ENCODE data around the gene MOB3A. TPM values are rescaled to one million over a fixed set of nuclear protein-coding genes. Genes with fewer than 3 reads are reported as not detected.
"Not testable (repeated sequence)": the region's sequence is repeated elsewhere in the genome, so short reads cannot be mapped to it uniquely, and the experiment has no call there.

Gene MOB3A
- total RNA-seq, 1 donor from 2014 or later: 40.0 TPM

- no peak for TF ChIP-seq CTCF (conservative IDR thresholded peaks at IDR 0.05)
- H3K4me3 Mint-ChIP-seq: no peak overlapping the region
- no peak for DNase-seq (ENCODE audit: low read depth, low spot score)
Measured at GRCh38 chr19:2035590-2035991, 60.5 kb downstream of the MOB3A start.

GRCh38 chr19:2034729-2035589 lies 61.2 kb downstream of the MOB3A start:
- no peak overlapping the region for H3K4me3 Mint-ChIP-seq
- no peaks in the 10 kb centered on the region for H3K27me3 Mint-ChIP-seq (ENCODE audit: low read depth)
- DNase-seq (ENCODE audit: low read depth, low spot score): peak; percentile 41
- H3K4me1 Mint-ChIP-seq: peaks cover 4% of the 10 kb centered on the region
- TF ChIP-seq CTCF (conservative IDR thresholded peaks at IDR 0.05): no peak
- H3K9me3 Mint-ChIP-seq: no peaks in the 10 kb centered on the region
- no peaks in the 10 kb centered on the region for H3K36me3 Mint-ChIP-seq (ENCODE audit: low read depth)
- no peak overlapping the region for H3K27ac Mint-ChIP-seq (ENCODE audit: unreplicated experiment)

More at GRCh38 chr19:2035590-2035991, 60.5 kb downstream of the MOB3A start:
- H3K36me3 Mint-ChIP-seq (ENCODE audit: low read depth): no peaks in the 10 kb centered on the region
- H3K27me3 Mint-ChIP-seq (ENCODE audit: low read depth): no peaks in the 10 kb centered on the region
- H3K4me1 Mint-ChIP-seq: peaks cover 4% of the 10 kb centered on the region
- no peak overlapping the region for H3K27ac Mint-ChIP-seq (ENCODE audit: unreplicated experiment)
- H3K9me3 Mint-ChIP-seq: no peaks in the 10 kb centered on the region

GRCh38 chr19:2034253-2034652 lies 61.9 kb downstream of the MOB3A start:
- not testable (repeated sequence) for H3K27ac Mint-ChIP-seq (ENCODE audit: unreplicated experiment); H3K4me3 Mint-ChIP-seq; H3K36me3 Mint-ChIP-seq (ENCODE audit: low read depth); H3K9me3 Mint-ChIP-seq; DNase-seq (ENCODE audit: low read depth, low spot score); H3K27me3 Mint-ChIP-seq (ENCODE audit: low read depth); H3K4me1 Mint-ChIP-seq

GRCh38 chr19:2033825-2034159 lies 62.3 kb downstream of the MOB3A start:
- no peak for DNase-seq (ENCODE audit: low read depth, low spot score)
- Mint-ChIP-seq H3K27me3 (ENCODE audit: low read depth) (no peaks in the 10 kb centered on the region), H3K36me3 (ENCODE audit: low read depth) (no peaks in the 10 kb centered on the region), H3K27ac (ENCODE audit: unreplicated experiment) (no peak overlapping the region), H3K4me1 (peaks cover 4% of the 10 kb centered on the region), H3K9me3 (no peaks in the 10 kb centered on the region), H3K4me3 (no peak overlapping the region)
- no peak for TF ChIP-seq CTCF (conservative IDR thresholded peaks at IDR 0.05)

GRCh38 chr19:2033115-2033824 lies 62.9 kb downstream of the MOB3A start:
- TF ChIP-seq CTCF (conservative IDR thresholded peaks at IDR 0.05): no peak
- H3K27me3 Mint-ChIP-seq (ENCODE audit: low read depth): no peaks in the 10 kb centered on the region
- no peaks in the 10 kb centered on the region for H3K36me3 Mint-ChIP-seq (ENCODE audit: low read depth)
- no peak for DNase-seq (ENCODE audit: low read depth, low spot score)
- H3K4me1 Mint-ChIP-seq: peaks cover 7% of the 10 kb centered on the region
- H3K4me3 Mint-ChIP-seq: no peak overlapping the region
- H3K27ac Mint-ChIP-seq (ENCODE audit: unreplicated experiment): no peak overlapping the region
- no peaks in the 10 kb centered on the region for H3K9me3 Mint-ChIP-seq

All from neural crest cell (in vitro differentiated cells).